Fibroblast of pulmonary artery (primary cell): Measurements from ENCODE around the gene TSFM.
"Not testable (repeated sequence)": the region's sequence is repeated elsewhere in the genome, so short reads cannot be mapped to it uniquely, and the experiment has no call there.

Experiments
- DNase-seq: peaks from one replicate; pipeline ENCODE4 v3.0.0-alpha.2; 2010; ENCODE audit warnings: low read depth
- H3K4me3 ChIP-seq: replicated peaks from 2 replicates; pipeline ENCODE4 v1.5.1; 2011; ENCODE audit warnings: low read depth, mild to moderate bottlenecking, control low read depth, low read length, moderate library complexity
- CTCF ChIP-seq: IDR thresholded peaks from 2 replicates; pipeline ENCODE4 v1.5.1; 2011; ENCODE audit warnings: mild to moderate bottlenecking, control low read depth, low read length, inconsistent platforms; ENCODE audit errors: missing control alignments

The TSFM gene

DNA sequence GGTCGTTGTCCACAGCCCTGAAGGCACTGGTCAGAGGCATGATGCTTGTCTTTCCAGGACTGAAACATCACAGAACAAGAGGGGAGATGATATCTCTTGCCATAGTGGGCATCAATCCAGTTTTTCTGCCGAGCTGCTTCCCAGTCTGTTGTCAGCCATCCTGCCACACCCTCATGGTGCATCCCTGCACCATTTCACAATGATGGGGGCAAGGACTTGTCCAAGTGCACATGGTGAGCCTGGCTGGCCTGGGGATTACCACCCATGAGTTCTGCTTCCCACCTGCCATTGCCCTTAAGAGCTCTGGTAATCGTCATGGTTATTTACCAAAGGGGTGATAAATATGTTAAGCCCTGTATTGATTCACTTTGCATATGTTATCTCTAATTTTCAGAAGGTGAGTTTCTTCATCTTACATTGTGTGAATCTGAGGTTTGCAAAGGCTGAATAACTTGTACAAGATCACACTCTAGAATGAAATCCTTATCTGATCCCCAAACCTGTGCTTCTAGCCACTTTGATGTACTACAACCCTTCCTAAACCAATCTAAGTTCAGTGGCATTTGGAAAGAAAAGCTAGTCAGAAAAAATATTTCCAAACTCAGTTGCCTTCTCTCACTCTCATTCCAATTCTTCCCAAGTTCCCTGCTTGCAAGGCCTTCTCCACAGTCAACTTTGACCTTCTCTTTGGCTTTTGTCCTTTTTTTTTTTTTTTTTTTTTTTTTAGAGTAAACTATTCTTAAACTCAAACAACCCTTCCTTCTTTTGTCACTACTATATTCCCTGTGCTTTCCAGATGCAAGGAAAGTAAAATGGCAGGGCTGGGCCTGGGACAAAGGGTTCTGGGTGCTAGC is 33.6 kb downstream of the TSFM start:
- no peak for DNase-seq
- no peak overlapping the region for H3K4me3 ChIP-seq
- no peak for TF ChIP-seq CTCF

DNA sequence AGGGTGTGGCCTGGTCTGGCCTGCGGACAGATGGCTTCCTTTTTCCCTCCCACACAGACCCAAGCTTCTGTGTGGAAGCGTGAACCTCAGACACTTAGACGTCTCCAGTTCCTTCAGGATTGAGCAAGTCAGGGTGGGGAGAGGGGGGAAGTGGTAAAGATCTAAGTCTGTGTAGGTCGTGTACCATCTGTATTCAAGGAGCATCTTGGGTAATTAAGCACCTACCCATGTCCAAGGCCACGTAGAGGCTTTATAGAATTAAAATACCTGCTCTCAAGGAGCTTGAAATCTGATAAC is 34.2 kb downstream of the TSFM start:
- TF ChIP-seq CTCF = no peak
- peak; percentile 80 for DNase-seq
- H3K4me3 ChIP-seq = no peak overlapping the region

DNA sequence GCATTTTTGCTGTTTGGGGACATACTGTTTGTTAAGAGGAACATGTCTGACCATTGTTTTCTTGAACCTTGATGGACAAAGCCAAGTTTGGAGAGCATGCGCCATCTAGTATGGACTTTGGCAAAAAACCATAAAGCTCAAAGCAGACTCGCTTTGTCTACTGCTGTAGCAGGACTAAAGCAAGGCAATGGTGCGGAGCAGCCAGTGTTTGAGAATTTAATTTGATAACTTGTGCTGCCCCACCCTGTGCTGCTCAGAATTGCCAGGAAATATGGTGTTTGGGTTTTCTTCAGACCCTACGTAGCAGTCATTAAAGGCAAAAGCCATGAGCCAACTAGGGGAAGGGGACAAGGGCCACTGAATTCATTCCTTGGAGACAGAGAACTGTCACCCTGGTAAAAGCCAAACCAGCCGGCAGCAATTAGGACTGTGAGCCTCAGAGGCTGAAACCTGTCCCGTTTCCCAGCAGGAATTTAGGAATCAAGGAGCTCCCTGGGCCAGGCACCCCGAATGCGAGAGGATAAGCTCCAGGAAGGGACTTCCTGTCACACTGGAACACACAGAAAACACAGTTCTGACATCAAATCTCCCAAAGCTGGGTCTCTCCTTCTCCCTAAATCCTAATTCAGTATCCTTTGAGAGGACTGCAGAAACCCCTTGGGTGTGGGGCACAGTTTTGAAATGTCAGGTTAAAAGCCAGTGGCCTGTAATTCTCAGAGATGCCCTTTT is 34.8 kb downstream of the TSFM start:
- no peak for TF ChIP-seq CTCF
- no peak for DNase-seq
- H3K4me3 ChIP-seq = no peak overlapping the region

GRCh38 chr12:57817990-57818331 is 35.4 kb downstream of the TSFM start:
- H3K4me3 ChIP-seq, DNase-seq: not testable (repeated sequence)

DNA sequence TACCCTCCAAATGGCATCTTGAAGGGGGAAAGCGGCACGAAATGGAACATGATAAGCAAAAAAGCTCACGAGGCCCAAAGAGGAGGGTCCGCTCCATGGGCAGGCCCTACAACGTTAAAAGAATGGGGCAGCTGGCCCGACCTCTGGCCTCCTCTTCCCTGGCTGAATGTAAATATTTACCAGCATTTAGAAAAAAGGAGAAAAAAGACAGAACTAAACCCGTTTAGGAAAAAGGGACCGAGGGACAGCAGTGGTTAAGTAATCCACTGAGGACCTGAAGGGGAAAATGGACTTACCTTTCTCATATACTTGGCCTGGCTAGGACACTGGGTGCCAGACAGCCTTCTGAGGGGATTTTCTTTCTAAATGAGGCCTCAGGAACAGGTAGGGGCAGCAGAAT is 37.5 kb downstream of the TSFM start:
- not testable (repeated sequence) for DNase-seq, H3K4me3 ChIP-seq

DNA sequence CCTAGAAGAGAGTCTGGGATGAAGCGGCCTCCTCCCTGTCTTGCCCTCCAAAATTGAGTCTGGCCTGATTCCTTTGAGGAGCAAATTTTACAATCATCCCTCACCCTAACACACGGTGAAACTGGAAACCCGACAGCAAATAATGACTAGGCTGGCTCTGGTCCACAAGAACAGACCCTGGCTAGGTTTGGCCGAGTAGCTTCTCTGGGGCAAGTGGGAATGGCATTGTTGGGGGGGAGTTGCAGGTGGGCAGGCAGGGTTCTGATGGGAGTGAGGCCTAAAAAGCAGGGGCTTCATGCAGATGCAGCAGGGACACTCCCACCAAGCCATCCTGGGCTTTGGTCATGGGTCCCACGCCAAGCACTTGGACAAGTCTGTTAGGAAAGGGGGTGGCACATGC is 38.4 kb downstream of the TSFM start:
- H3K4me3 ChIP-seq, DNase-seq: not testable (repeated sequence)

DNA sequence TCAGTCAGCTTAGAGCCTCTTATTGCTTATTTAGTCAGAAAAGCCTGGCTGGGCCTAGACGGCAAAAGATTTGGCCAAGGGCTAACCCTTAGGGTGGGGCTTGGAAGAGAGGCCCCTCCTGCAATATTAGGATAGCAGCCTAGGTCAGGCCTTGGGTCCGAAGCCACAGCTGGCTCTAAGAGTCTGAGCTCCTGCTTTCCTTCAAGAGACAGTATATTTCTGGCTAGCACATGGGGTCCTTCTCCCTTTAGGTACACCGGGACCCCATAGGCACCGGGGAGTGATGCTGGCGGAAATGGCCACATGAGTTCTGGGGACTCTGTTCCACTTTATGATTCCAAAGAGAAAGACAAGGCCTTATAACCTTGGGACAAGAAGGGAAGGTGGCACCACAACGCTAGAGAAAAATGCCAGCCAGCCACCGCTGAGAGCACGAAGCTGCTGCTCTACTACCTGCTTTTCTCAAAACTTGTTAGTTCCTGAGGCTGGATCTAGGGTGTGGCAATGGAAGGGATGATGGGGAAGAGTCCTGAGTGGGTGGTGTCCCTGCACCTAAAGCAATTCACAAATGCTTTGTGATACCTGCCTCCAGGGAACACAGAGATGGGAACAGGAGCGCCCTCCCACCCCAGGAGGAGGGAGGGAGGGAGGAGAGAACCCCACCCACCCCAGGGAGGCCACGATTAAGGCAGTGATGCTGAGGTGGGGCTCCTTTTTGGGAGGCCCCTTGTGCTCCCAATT is 39.1 kb downstream of the TSFM start:
- no peak overlapping the region for H3K4me3 ChIP-seq
- TF ChIP-seq CTCF = no peak
- no peak for DNase-seq

GRCh38 chr12:57822392-57823130 is 40.0 kb downstream of the TSFM start:
- no peak overlapping the region for H3K4me3 ChIP-seq
- no peak for TF ChIP-seq CTCF
- no peak for DNase-seq
